ENCODE measurements around the gene HOXD1. TPM values are rescaled to one million over a fixed set of nuclear protein-coding genes. Genes with fewer than 3 reads are reported as not detected.

HOXD1 gene
- total and polyA plus RNA-seq, 2 experiments from 2014 or later = not detected

DNA sequence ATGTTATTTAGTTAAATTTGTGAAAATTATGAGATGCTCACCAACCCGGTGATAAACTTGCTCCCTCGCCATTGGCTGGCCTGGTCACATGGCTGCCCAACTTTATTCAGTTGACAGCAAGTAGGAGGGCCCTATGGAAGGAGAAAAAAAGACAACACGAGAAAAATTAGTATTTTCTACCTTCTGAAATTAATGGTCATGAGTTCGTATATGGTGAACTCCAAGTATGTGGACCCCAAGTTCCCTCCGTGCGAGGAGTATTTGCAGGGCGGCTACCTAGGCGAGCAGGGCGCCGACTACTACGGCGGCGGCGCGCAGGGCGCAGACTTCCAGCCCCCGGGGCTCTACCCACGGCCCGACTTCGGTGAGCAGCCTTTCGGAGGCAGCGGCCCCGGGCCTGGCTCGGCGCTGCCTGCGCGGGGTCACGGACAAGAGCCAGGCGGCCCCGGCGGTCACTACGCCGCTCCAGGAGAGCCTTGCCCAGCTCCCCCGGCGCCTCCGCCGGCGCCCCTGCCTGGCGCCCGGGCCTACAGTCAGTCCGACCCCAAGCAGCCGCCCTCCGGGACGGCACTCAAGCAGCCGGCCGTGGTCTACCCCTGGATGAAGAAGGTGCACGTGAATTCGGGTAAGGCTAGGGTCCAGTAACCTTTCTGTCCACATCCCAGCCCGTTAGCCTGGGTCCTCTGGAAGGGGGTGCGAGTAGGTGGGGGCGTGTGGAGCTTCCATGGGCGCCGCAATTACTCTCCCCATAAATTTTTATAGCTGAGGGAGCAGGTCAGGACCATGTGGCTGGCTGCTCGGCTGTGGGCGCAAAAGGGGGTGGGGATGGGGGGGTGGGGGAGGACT, 36.8 kb upstream of the HOXD1 start, which contains the start of gene HOXD4:
Gene HOXD4, plus strand, starts transcription at position 109 of the 846 bp plus-strand sequence. Its CDS starts 84 bp downstream, at position 193.
- Histone ChIP-seq H3K27me3 (peaks cover 100% of the 10 kb centered on the region), H3K27ac (no peak within 1 kb of the TSS), H3K9me3 (ENCODE audit: low read depth) (peaks cover 3% of the 10 kb centered on the region), H3K36me3 (no peaks in the 10 kb centered on the region), H3K4me3 (peak within 1 kb of the TSS; percentile 1), H3K4me1 (ENCODE audit: low read depth) (no peaks in the 10 kb centered on the region)
- DNase-seq (ENCODE audit: low read depth in 1 of 2, low spot score in 1 of 2) = no peak
- TF ChIP-seq, protein P1, sequence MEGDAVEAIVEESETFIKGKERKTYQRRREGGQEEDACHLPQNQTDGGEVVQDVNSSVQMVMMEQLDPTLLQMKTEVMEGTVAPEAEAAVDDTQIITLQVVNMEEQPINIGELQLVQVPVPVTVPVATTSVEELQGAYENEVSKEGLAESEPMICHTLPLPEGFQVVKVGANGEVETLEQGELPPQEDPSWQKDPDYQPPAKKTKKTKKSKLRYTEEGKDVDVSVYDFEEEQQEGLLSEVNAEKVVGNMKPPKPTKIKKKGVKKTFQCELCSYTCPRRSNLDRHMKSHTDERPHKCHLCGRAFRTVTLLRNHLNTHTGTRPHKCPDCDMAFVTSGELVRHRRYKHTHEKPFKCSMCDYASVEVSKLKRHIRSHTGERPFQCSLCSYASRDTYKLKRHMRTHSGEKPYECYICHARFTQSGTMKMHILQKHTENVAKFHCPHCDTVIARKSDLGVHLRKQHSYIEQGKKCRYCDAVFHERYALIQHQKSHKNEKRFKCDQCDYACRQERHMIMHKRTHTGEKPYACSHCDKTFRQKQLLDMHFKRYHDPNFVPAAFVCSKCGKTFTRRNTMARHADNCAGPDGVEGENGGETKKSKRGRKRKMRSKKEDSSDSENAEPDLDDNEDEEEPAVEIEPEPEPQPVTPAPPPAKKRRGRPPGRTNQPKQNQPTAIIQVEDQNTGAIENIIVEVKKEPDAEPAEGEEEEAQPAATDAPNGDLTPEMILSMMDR (IDR thresholded peaks at IDR 0.05; ENCODE audit: low read depth, low read length) = no peak

DNA sequence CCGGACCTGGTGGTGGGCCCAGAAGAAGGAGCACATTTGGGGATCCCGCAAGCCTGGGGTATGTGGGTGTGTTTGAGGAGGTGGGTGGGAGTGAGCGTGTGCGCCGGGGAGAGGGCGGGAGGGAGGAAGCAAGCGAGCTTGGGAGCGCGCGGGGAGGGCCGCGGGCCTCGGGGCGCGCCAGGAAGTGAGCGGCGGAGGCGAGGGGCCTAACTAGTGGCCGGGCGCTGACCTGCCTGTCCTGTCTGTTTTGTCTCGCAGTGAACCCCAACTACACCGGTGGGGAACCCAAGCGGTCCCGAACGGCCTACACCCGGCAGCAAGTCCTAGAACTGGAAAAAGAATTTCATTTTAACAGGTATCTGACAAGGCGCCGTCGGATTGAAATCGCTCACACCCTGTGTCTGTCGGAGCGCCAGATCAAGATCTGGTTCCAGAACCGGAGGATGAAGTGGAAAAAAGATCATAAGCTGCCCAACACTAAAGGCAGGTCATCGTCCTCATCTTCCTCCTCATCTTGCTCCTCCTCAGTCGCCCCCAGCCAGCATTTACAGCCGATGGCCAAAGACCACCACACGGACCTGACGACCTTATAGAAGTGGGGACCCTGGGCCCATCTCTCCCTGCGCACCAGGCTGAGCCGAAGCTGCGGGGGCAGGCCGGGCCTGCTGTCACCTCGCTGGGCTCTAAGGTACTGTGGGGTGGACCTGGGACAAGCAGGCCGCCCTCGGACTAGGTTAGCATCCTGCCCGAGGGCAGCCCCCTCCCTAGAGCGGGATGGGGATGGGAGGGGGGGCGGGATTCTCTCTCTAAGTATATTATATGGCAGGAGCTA, 35.9 kb upstream of the HOXD1 start:
- Histone ChIP-seq H3K27ac (no peak overlapping the region), H3K9me3 (ENCODE audit: low read depth) (peaks cover 3% of the 10 kb centered on the region), H3K27me3 (peaks cover 100% of the 10 kb centered on the region), H3K36me3 (no peaks in the 10 kb centered on the region), H3K4me1 (ENCODE audit: low read depth) (peaks cover 4% of the 10 kb centered on the region), H3K4me3 (no peak overlapping the region)
- TF ChIP-seq, protein P1 (IDR thresholded peaks at IDR 0.05; ENCODE audit: low read depth, low read length) = no peak
- no peak for DNase-seq (ENCODE audit: low read depth in 1 of 2, low spot score in 1 of 2)

DNA sequence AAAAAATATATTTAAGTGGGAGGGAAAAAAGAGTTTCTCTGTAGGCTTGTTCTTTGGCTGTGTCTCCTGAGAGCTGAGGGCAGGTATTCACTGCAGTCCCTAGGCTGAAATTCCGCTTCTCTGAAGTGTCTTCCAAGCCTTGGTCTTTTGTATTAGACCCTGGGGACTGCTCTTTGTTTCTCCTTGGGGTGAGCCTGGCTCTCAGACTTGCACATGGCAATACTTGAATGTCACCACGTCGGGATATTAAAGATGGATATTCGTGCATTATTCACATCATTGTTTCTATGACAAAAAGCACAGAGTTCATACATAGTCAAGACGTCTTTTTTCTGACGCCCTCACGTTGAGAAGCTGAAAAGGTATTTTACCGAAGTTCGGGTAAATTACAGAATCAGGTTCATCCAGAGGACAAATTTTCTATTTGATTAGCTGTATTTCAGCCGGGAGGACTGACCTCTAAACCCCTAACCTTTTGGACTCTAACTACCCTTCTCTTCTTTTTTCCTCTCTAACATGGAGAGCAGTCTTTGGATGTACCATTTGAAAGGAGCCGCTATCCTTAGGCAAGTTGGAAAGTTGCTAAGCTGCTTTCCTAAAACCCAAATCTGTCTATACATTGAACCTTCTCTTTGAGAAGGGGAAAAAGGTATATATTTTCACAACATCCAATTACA, 33.8 kb upstream of the HOXD1 start:
- Histone ChIP-seq H3K4me1 (ENCODE audit: low read depth) (peaks cover 10% of the 10 kb centered on the region), H3K4me3 (no peak overlapping the region), H3K27me3 (peaks cover 100% of the 10 kb centered on the region), H3K27ac (no peak overlapping the region), H3K9me3 (ENCODE audit: low read depth) (peaks cover 3% of the 10 kb centered on the region), H3K36me3 (no peaks in the 10 kb centered on the region)
- TF ChIP-seq, protein P1 (IDR thresholded peaks at IDR 0.05; ENCODE audit: low read depth, low read length) = no peak
- no peak for DNase-seq (ENCODE audit: low read depth in 1 of 2, low spot score in 1 of 2)

DNA sequence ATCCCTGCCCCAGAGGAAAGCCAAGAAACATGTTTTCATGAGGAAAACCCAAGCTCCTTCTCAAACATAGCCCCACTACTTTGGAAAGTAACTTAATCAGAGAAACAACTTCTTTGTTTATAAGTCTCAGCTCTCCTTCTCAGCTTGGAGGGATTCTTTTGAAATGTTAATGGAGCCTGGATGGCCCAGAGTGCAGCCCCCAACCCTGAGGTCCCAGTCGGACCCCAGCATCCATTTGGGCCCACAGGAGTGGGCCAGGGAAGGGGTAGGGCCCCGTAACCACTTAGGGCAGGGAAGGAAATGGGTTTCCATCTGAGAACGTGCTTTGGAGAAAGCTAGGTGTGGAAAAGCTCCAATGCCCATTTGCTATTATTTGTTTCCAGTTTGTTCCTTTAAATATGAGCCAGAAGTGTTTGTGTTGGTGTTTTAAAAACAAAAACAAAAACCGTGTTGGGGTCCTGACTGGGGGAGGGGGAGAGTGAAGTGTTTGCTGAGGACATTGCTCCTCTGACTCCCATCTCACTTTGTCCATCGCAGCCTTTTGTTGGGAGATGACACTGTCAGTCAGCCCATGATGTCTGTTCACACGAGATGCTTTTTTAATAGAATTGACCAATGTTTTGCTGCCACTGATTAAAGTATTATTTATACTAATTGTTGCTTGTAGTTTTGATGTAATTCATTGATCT, 33.0 kb upstream of the HOXD1 start:
- H3K9me3 ChIP-seq (ENCODE audit: low read depth) = peaks cover 3% of the 10 kb centered on the region
- H3K27me3 ChIP-seq = peaks cover 100% of the 10 kb centered on the region
- peaks cover 10% of the 10 kb centered on the region for H3K4me1 ChIP-seq (ENCODE audit: low read depth)
- TF ChIP-seq, protein P1 (IDR thresholded peaks at IDR 0.05; ENCODE audit: low read depth, low read length) = no peak
- no peaks in the 10 kb centered on the region for H3K36me3 ChIP-seq
- H3K27ac ChIP-seq = no peak overlapping the region
- no peak overlapping the region for H3K4me3 ChIP-seq
- DNase-seq (ENCODE audit: low read depth in 1 of 2, low spot score in 1 of 2) = no peak

Measured in cardiac muscle cell (in vitro differentiated cells and primary cell).